HuH-7.5 (cell line): Measurements from ENCODE around the gene MZF1.
"Not testable (repeated sequence)": the region's sequence is repeated elsewhere in the genome, so short reads cannot be mapped to it uniquely, and the experiment has no call there.

Source experiments
- DNase-seq: peaks from one replicate; pipeline ENCODE4 v3.0.0; 2011; ENCODE audit warnings: low spot score

MZF1 gene

GRCh38 chr19:58555369-58555885 is 17.7 kb downstream of the MZF1 start:
- DNase-seq: no peak

- DNase-seq: peak; percentile 96
Observed at GRCh38 chr19:58554494-58555368, 18.4 kb downstream of the MZF1 start, which contains the start of gene CHMP2A. CHMP2A (minus strand) TSS chr19:58555105; CDS start chr19:58554212, 893 bp downstream.

DNA sequence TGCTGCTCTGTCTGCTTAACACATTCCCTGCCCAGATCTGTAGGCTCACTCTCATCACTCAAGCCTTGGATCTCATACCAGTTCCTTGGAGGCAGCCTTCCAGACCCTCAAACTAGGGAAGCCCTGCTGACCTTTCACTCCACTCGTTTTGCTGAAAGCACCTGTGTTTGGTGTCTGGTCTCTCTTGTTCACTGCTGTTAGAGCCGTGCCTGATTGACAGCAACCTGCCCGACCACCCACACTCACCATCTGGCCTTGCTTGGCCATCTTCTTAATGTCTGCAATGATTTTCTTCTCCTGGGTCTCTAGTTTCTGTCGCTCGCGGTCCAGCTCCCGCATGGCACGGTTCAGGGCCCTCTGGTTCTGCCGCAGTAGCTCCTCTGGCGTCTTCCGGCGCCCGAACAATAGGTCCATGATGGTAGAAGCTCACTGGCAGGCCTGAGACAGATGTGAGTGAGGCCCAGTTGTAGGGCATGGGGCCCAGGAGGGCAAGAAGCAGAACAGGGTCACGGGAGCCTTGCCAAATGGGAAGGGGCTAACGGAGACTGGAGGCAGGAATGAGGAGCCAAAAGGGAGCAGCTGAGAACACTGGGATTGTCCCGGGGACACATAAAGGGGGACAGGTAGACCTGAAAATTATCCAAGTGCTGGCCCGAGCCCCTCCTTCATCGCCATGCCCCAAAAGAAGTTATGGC is 19.2 kb downstream of the MZF1 start:
- no peak for DNase-seq

DNA sequence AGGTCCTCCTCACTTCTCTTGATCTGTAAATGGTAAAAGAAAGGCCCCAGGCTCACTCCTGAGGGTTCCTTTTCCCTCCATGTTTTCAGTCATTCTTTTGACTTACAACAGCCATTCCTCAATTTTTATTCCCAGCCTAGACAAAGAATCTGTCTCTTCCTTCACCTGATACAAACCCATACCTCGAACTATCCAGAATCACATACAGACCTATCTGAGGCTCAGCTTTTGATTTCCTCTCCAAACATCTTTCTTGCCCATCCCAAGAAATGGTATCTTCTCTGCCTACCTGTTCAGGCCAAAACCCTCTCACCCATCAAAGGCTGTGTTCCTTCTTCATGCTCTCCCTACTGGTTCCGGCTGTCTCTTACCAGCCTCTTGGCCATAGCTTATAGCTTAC is 20.5 kb downstream of the MZF1 start:
- DNase-seq: peak; percentile 18

DNA sequence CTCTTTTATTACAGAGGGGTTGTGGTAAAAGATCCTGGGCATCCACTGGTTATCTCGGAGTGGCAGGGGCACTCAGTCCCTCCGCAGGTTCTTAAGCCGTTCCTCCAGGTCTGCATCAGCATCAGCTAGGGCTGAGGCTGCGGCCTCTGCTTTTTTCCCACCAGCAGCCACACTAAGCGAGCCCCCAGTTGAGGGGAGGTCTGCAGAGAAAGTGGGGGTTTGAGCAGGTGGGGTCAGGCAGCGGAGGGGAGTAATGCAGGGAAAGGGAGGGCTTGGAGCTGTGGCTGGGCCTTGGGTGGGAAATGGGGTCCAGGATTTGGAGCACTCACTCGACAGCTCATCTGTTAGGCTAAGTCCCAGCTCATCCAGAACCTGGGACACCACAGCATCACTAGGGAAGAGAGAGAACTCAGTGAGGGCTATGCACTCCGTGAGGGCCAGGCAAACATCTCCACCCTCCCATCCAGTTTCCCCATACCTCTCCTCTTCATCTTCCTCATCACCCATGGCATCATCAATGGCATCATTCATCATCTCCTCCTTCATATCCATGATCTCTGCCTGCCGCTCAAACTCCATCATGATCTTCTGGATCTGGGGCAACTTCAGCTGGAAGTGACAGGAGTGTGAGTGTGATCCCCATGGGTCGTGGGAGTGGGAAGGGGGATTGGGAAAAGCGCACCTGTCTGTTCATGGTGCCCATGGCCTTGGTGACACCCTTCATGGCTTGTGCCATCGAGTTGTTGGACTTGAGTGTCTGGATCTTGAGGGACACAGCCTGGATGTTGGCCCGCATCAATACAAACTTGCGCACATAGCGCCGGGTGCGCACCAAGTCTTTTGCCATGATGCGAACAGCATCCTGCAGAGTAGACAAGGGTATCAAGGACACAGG is 21.3 kb downstream of the MZF1 start:
- DNase-seq: peak; percentile 27

GRCh38 chr19:58551123-58551497 is 22.0 kb downstream of the MZF1 start:
- no peak for DNase-seq

DNA sequence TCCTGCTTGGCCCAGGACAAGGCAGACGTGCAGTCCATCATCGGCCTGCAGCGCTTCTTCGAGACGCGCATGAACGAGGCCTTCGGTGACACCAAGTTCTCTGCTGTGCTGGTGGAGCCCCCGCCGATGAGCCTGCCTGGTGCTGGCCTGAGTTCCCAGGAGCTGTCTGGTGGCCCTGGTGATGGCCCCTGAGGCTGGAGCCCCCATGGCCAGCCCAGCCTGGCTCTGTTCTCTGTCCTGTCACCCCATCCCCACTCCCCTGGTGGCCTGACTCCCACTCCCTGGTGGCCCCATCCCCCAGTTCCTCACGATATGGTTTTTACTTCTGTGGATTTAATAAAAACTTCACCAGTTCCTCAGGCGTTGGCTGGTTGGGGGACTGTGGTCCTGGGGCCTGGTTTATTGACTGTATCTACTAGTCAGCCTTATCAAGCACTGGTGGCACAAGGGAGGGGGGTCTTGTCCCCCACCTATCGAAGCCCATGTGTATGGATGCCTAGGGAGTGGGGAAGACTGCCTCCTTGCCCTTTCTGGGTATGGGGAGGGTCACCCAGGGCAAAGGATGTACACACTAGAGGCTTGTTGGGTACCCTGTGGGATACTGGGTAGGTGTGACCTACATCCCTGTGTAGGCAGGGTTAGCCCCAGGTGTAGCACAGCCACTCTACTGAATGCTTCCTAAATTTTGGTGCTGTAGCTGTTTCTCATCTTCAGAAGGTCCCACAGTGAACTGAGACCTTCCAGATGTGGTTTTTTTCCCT is 22.6 kb downstream of the MZF1 start:
- DNase-seq: no peak

GRCh38 chr19:58549664-58550361 is 23.3 kb downstream of the MZF1 start:
- DNase-seq: no peak

DNA sequence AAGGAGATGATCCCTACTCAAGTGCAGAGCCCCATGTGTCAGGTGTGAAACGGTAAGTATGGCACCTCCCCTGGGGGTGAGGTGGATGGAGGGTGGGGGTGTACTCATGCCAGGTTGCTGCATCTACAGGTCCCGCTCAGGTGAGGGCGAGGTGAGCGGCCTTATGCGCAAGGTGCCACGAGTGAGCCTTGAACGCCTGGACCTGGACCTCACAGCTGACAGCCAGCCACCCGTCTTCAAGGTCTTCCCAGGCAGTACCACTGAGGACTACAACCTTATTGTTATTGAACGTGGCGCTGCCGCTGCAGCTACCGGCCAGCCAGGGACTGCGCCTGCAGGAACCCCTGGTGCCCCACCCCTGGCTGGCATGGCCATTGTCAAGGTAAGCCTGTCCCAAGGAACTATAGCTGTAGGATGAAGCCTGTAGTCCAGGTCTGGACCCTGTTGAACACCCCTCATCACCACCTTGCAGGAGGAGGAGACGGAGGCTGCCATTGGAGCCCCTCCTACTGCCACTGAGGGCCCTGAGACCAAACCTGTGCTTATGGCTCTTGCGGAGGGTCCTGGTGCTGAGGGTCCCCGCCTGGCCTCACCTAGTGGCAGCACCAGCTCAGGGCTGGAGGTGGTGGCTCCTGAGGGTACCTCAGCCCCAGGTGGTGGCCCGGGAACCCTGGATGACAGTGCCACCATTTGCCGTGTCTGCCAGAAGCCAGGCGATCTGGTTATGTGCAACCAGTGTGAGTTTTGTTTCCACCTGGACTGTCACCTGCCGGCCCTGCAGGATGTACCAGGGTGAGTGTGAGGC is 24.1 kb downstream of the MZF1 start:
- no peak for DNase-seq

GRCh38 chr19:58547323-58548312 is 25.5 kb downstream of the MZF1 start:
- DNase-seq: no peak

DNA sequence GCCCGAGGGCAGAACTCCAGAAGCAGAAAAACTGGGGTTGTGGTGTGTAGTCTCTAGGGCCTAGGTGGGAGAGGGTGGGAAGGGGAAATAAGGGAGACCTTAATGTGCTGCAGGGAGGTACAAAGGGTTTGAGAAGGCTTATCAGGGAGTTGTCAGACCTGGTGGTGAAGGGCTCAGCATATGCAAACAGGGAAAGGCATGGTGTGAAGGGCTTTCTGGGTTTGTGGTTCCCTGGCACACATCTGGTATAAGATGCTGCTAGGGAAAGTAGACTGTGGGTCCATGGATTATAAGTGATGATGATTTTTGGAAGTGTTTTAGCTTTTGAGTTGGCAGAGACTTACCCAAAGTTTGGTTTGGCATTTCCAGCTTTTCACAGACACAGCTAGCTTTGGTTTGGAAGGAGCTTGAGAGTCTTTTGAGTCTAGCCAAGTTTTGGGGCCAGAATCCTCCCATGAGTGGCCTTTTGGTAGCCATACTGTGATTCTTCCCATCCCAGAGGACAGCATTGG is 27.1 kb downstream of the MZF1 start:
- DNase-seq: peak; percentile 8

- DNase-seq: peak; percentile 11
Observed at GRCh38 chr19:58545286-58546018, 27.7 kb downstream of the MZF1 start.

- DNase-seq: peak; percentile 78
Observed at GRCh38 chr19:58544591-58545285, 28.4 kb downstream of the MZF1 start.

- peak; percentile 99 for DNase-seq
Observed at GRCh38 chr19:58543826-58544590, 29.1 kb downstream of the MZF1 start, which contains the start of gene TRIM28. TRIM28 (plus strand) TSS chr19:58544064; CDS start chr19:58544758, 694 bp downstream.

- DNase-seq: not testable (repeated sequence)
Observed at GRCh38 chr19:58542641-58543372, 30.3 kb downstream of the MZF1 start.
